IPS DF 4.7 (cell line): Measurements from ENCODE around the gene MSMP.

ENCODE experiments used
- DNase-seq: peaks from one replicate; pipeline ENCODE4 v3.0.0-alpha.2; 2013; ENCODE audit warnings: low spot score; ENCODE audit errors: extremely low read depth

The MSMP gene

GRCh38 chr9:35771534-35771933, 17.5 kb upstream of the MSMP start:
- no peak for DNase-seq

- no peak for DNase-seq
Measured at GRCh38 chr9:35771075-35771433, 17.0 kb upstream of the MSMP start.

- no peak for DNase-seq
Measured at GRCh38 chr9:35769763-35770162, 15.7 kb upstream of the MSMP start.

GRCh38 chr9:35767458-35767857, 13.4 kb upstream of the MSMP start:
- DNase-seq = no peak

- no peak for DNase-seq
Measured at GRCh38 chr9:35766997-35767396, 12.9 kb upstream of the MSMP start.

- DNase-seq = no peak
Measured at GRCh38 chr9:35763803-35764202, 9.7 kb upstream of the MSMP start.

- no peak for DNase-seq
Measured at GRCh38 chr9:35763181-35763580, 9.1 kb upstream of the MSMP start.

- no peak for DNase-seq
Measured at GRCh38 chr9:35760651-35761050, 6.6 kb upstream of the MSMP start.

GRCh38 chr9:35759795-35760194, 5.7 kb upstream of the MSMP start:
- DNase-seq = no peak

- DNase-seq = no peak
Measured at GRCh38 chr9:35758475-35759050, 4.5 kb upstream of the MSMP start.

GRCh38 chr9:35757892-35758275, 3.8 kb upstream of the MSMP start:
- no peak for DNase-seq

GRCh38 chr9:35757226-35757891, 3.3 kb upstream of the MSMP start:
- DNase-seq = no peak

GRCh38 chr9:35756275-35757225, 2.5 kb upstream of the MSMP start:
- no peak for DNase-seq

- DNase-seq = no peak
Measured at GRCh38 chr9:35755071-35755470, 995 bp upstream of the MSMP start.

GRCh38 chr9:35753466-35753865, 610 bp downstream of the MSMP start:
- DNase-seq = no peak

GRCh38 chr9:35750256-35750531, 3.9 kb downstream of the MSMP start:
- DNase-seq = no peak

GRCh38 chr9:35749515-35750255, 4.4 kb downstream of the MSMP start:
- DNase-seq = no peak

- no peak for DNase-seq
Measured at GRCh38 chr9:35748858-35749514, 5.1 kb downstream of the MSMP start, which contains the start of the genes GBA2 and RGP1. Gene GBA2, minus strand, starts transcription at chr9:35749228. Its CDS starts 524 bp downstream, at chr9:35748704. Gene RGP1, plus strand, starts transcription at chr9:35749287. Its CDS starts 469 bp downstream, at chr9:35749756.

- no peak for DNase-seq
Measured at GRCh38 chr9:35748242-35748857, 5.7 kb downstream of the MSMP start.

- no peak for DNase-seq
Measured at GRCh38 chr9:35746583-35746982, 7.5 kb downstream of the MSMP start.

- DNase-seq = no peak
Measured at GRCh38 chr9:35745569-35745968, 8.5 kb downstream of the MSMP start.
